IMR-90 (cell line): Measurements from ENCODE around the gene NEK6. TPM values are rescaled to one million over a fixed set of nuclear protein-coding genes. Genes with fewer than 3 reads are reported as not detected.

Experiments used
- ATAC-seq: fragments of 200-7000 bp; cut with Tn5 transposase; 2 replicates; pipeline ENCODE4 v1.9.1; 2020; ENCODE audit warnings: low read depth, mild to moderate bottlenecking, moderate library complexity
- BruUV-seq: library from RNA; stranded (reverse); fragments of 400-500 nt; replicated peaks from 2 replicates; lab custom pipeline; 2021; lab: Mats Ljungman, UMichigan
- CTCF ChIA-PET: fragments of 300-600 bp; formaldehyde crosslinking; extraction: SDS; loops from one replicate; lab custom pipeline; 2021; ENCODE audit warnings: antibody characterized with exemption; lab: Yijun Ruan, JAX
- POLR2A ChIA-PET: fragments of 300-600 bp; sonication (Branson Sonifier 250); formaldehyde crosslinking; loops from one replicate; lab custom pipeline; 2022; ENCODE audit warnings: antibody characterized with exemption; ENCODE audit not compliant: unreplicated experiment; lab: Charles Lee
- DNase-seq: peaks from one replicate; pipeline ENCODE4 v3.0.0; 2013
- H2AFZ ChIP-seq: replicated peaks from 2 replicates; pipeline ENCODE3; 2013; ENCODE audit warnings: low read length, mild to moderate bottlenecking; ENCODE audit not compliant: poor library complexity
- H2AK5ac ChIP-seq: 2 replicates; pipeline ENCODE4 v1.6.1; 2013; ENCODE audit warnings: low read depth, low read length, inconsistent platforms
- H2AK9ac ChIP-seq: replicated peaks from 2 replicates; pipeline ENCODE3; 2013; ENCODE audit warnings: mild to moderate bottlenecking, low read depth, low read length, moderate library complexity; ENCODE audit not compliant: poor library complexity
- H2BK120ac ChIP-seq: 2 replicates; pipeline ENCODE4 v1.6.1; 2013; ENCODE audit warnings: low read depth, low read length, inconsistent platforms
- H2BK15ac ChIP-seq: 3 replicates; pipeline ENCODE4 v1.6.1; 2013; ENCODE audit warnings: low read depth, low read length, inconsistent platforms
- H2BK20ac ChIP-seq: 2 replicates; pipeline ENCODE4 v1.6.1; 2013; ENCODE audit warnings: low read depth, mild to moderate bottlenecking, inconsistent platforms, low read length, moderate library complexity
- H2BK5ac ChIP-seq: 2 replicates; pipeline ENCODE4 v1.6.1; 2013; ENCODE audit warnings: mild to moderate bottlenecking, low read depth, low read length, inconsistent platforms; ENCODE audit not compliant: poor library complexity, severe bottlenecking
- H3K14ac ChIP-seq: replicated peaks from 2 replicates; pipeline ENCODE4 v1.6.1; 2013; ENCODE audit warnings: low read depth, low read length, inconsistent platforms
- H3K18ac ChIP-seq: 2 replicates; pipeline ENCODE4 v1.6.1; 2013; ENCODE audit warnings: low read depth, low read length, control low read depth
- H3K23ac ChIP-seq: 2 replicates; pipeline ENCODE4 v1.6.1; 2013; ENCODE audit warnings: low read depth, low read length, inconsistent platforms
- H3K27ac ChIP-seq: 2 replicates; pipeline ENCODE4 v1.5.1; 2013; ENCODE audit warnings: mild to moderate bottlenecking, control low read depth, low read length; ENCODE audit not compliant: insufficient read depth
- H3K27me3 ChIP-seq: 2 replicates; pipeline ENCODE4 v1.6.1; 2013; ENCODE audit warnings: low read length; ENCODE audit not compliant: control insufficient read depth, insufficient read depth
- H3K36me3 ChIP-seq: 2 replicates; pipeline ENCODE4 v1.6.1; 2013; ENCODE audit warnings: low read length, mixed read lengths; ENCODE audit not compliant: control insufficient read depth, insufficient read depth
- H3K4ac ChIP-seq: 2 replicates; pipeline ENCODE4 v1.6.1; 2013; ENCODE audit warnings: low read depth, low read length, inconsistent platforms
- H3K4me1 ChIP-seq: 2 replicates; pipeline ENCODE4 v1.6.1; 2013; ENCODE audit warnings: low read length, mixed read lengths; ENCODE audit not compliant: control insufficient read depth, insufficient read depth
- H3K4me2 ChIP-seq: 2 replicates; pipeline ENCODE4 v1.6.1; 2013; ENCODE audit warnings: low read depth, mild to moderate bottlenecking, control low read depth, low read length, moderate library complexity
- H3K4me3 ChIP-seq: 2 replicates; pipeline ENCODE4 v1.5.1; 2013; ENCODE audit warnings: low read depth, mild to moderate bottlenecking, control low read depth, low read length, moderate library complexity; ENCODE audit not compliant: insufficient read depth
- H3K56ac ChIP-seq: 2 replicates; pipeline ENCODE4 v1.6.1; 2013; ENCODE audit warnings: low read length, inconsistent platforms; ENCODE audit not compliant: insufficient read depth; ENCODE audit errors: extremely low read depth
- H3K79me1 ChIP-seq, 2 experiments: 2 replicates each; pipeline ENCODE4 v1.6.1; 2013; ENCODE audit warnings: low read length in 2 of 2, inconsistent platforms in 1 of 2, low read depth in 1 of 2
- H3K9ac ChIP-seq: 2 replicates; pipeline ENCODE4 v1.6.1; 2013; ENCODE audit warnings: low read depth, low read length, control low read depth
- H3K9me1 ChIP-seq: 2 replicates; pipeline ENCODE4 v1.6.1; 2013; ENCODE audit warnings: low read length, inconsistent platforms; ENCODE audit not compliant: insufficient read depth
- H3K9me3 ChIP-seq: 2 replicates; pipeline ENCODE4 v1.6.1; 2013; ENCODE audit warnings: low read length; ENCODE audit not compliant: control insufficient read depth, insufficient read depth
- H4K20me1 ChIP-seq: 2 replicates; pipeline ENCODE4 v1.6.1; 2013; ENCODE audit warnings: low read length, inconsistent platforms; ENCODE audit not compliant: insufficient read depth
- H4K5ac ChIP-seq: 2 replicates; pipeline ENCODE4 v1.6.1; 2013; ENCODE audit warnings: mild to moderate bottlenecking, low read depth, low read length, control low read depth
- H4K8ac ChIP-seq, 2 experiments: 2 replicates each; pipeline ENCODE4 v1.6.1; 2013; ENCODE audit warnings: low read depth in 2 of 2, low read length in 2 of 2, control low read depth in 1 of 2, inconsistent platforms in 1 of 2
- H4K91ac ChIP-seq: 2 replicates; pipeline ENCODE4 v1.6.1; 2013; ENCODE audit warnings: low read depth, low read length, inconsistent platforms; ENCODE audit not compliant: insufficient read depth
- BHLHE40 ChIP-seq: fragments of 150-350 bp; IDR thresholded peaks from 2 replicates; pipeline ENCODE4 v1.6.1; 2016; ENCODE audit warnings: mild to moderate bottlenecking, low read depth, low read length
- CEBPB ChIP-seq: IDR thresholded peaks from 2 replicates; pipeline ENCODE4 v1.6.1; 2012; ENCODE audit warnings: low read depth, low read length, improper control_type of control experiment
- CHD1 ChIP-seq: IDR thresholded peaks from 2 replicates; pipeline ENCODE4 v1.6.1; 2012; ENCODE audit warnings: low read depth, low read length, improper control_type of control experiment
- FOS ChIP-seq: fragments of 150-350 bp; IDR thresholded peaks from 2 replicates; pipeline ENCODE4 v1.6.1; 2016; ENCODE audit warnings: low read depth, low read length
- MAFK ChIP-seq: IDR thresholded peaks from 2 replicates; pipeline ENCODE4 v1.6.1; 2012; ENCODE audit warnings: low read depth, low read length, improper control_type of control experiment
- MAZ ChIP-seq: IDR thresholded peaks from 2 replicates; pipeline ENCODE4 v1.6.1; 2012; ENCODE audit warnings: low read depth, mild to moderate bottlenecking, low read length, improper control_type of control experiment, moderate library complexity, borderline replicate concordance
- MXI1 ChIP-seq: IDR thresholded peaks from 2 replicates; pipeline ENCODE4 v1.6.1; 2012; ENCODE audit warnings: low read depth, mild to moderate bottlenecking, low read length, moderate library complexity, borderline replicate concordance
- NFE2L2 ChIP-seq: fragments of 150-350 bp; IDR thresholded peaks from 2 replicates; pipeline ENCODE4 v1.6.1; 2016; ENCODE audit warnings: low read depth, mild to moderate bottlenecking, low read length
- POLR2A ChIP-seq: IDR thresholded peaks from 2 replicates; pipeline ENCODE4 v1.6.1; 2012; ENCODE audit warnings: mild to moderate bottlenecking, low read depth, low read length
- RAD21 ChIP-seq: IDR thresholded peaks from 2 replicates; pipeline ENCODE4 v1.6.1; 2012; ENCODE audit warnings: low read length, improper control_type of control experiment
- RCOR1 ChIP-seq: IDR thresholded peaks from 2 replicates; pipeline ENCODE4 v1.6.1; 2012; ENCODE audit warnings: mild to moderate bottlenecking, low read length, improper control_type of control experiment; ENCODE audit not compliant: insufficient replicate concordance
- RFX5 ChIP-seq: IDR thresholded peaks from 2 replicates; pipeline ENCODE4 v1.8.0; 2012; ENCODE audit warnings: low read depth, mild to moderate bottlenecking, low read length, moderate library complexity
- SMC3 ChIP-seq: fragments of 150-350 bp; IDR thresholded peaks from 2 replicates; pipeline ENCODE4 v1.6.1; 2016; ENCODE audit warnings: low read depth, mild to moderate bottlenecking, antibody characterized with exemption, low read length, moderate library complexity
- WGBS, 2 experiments: methylation state at CpG; one replicate each; pipeline versions ENCODE4 v1.1.5 to v1.1.7; 2013; ENCODE audit warnings: missing lambda C conversion rate in 2 of 2; ENCODE audit not compliant: insufficient read length in 1 of 2; ENCODE audit errors: extremely low coverage in 2 of 2; 5-methylcytosine and 5-hydroxymethylcytosine counted together
- dilution Hi-C: fragments of 300-500 bp; cut with HindIII; formaldehyde crosslinking; loops from one replicate; pipeline ENCODE4 v1.14.3; 2018; ENCODE audit warnings: low sequenced_read_pairs; ENCODE audit not compliant: unreplicated experiment
- in situ Hi-C: fragments of 300-500 bp; cut with MboI; formaldehyde crosslinking; loops from 3 replicates; pipeline ENCODE4 v1.14.3; 2019; ENCODE audit warnings: low sequenced_read_pairs, inconsistent platforms, mixed read lengths
- intact Hi-C: fragments of 100-400 bp; cut with micrococcal nuclease; formaldehyde crosslinking; loops from 2 replicates; pipeline ENCODE4 v1.10.0; 2022
- polyA plus RNA-seq, 3 experiments: library from polyadenylated mRNA; depleted of rRNA; stranded (reverse); fragments of >200 nt; gene quantifications; 2 replicates each; pipeline ENCODE4 v1.2.3, GENCODE V29; 2012; ENCODE audit warnings: low replicate concordance in 1 of 3
- total RNA-seq: library from RNA; depleted of rRNA; stranded (reverse); fragments of >200 nt; gene quantifications from 2 replicates; pipeline ENCODE4 v1.2.3, GENCODE V29; 2012
- TF ChIP-seq, protein P1 (sequence below): fragments of 150-350 bp; IDR thresholded peaks from 2 replicates; pipeline ENCODE4 v1.6.1; 2016; ENCODE audit warnings: low read depth, mild to moderate bottlenecking, low read length, moderate library complexity, borderline replicate concordance
- TF ChIP-seq, protein P2 (sequence below): fragments of 150-350 bp; IDR thresholded peaks from 2 replicates; pipeline ENCODE4 v1.6.1; 2017; ENCODE audit warnings: mild to moderate bottlenecking, antibody characterized with exemption, low read length, low read depth
- TF ChIP-seq, protein P3 (sequence below): conservative IDR thresholded peaks from 2 replicates; pipeline ENCODE4 v1.5.1; 2012; ENCODE audit warnings: mild to moderate bottlenecking, low read depth, low read length, improper control_type of control experiment

Gene NEK6
- total and polyA plus RNA-seq, 2 of the 4 experiments (the other 2 are of a cell fraction), result 79.9 to 112 TPM

DNA sequence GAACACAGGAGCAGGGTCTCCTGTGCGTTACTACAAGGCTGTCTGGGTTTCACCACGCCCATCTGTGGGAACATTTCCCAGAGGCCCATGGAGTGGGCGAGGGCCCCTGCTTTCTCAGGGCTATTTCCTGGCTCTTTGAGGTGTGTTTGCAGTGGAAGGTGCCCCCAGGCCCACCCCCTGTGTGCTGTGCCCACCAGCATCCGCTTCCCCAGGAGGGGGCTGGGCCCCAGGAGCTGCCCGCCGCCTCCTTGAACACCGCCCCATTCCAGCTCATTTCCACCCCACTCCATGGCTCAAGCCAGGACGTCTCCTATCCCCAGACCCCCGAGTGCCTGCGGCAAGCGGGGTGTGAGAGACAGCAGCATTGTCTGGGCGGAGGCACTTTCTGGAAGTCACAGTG, 70.5 kb downstream of the NEK6 start:
- H3K9ac ChIP-seq, result no peak overlapping the region
- dilution Hi-C loops (no loop called here), intact Hi-C loops (no loop called here), in situ Hi-C loops (no loop called here)
- H3K79me1 ChIP-seq, result peaks cover 5 to 59% of the 10 kb centered on the region in 2 experiments
- no peaks in the 10 kb centered on the region for H3K9me3 ChIP-seq
- no peak overlapping the region for H4K8ac ChIP-seq
- no peak overlapping the region for H2BK15ac ChIP-seq
- H4K5ac ChIP-seq, result no peak overlapping the region
- peaks cover 93% of the 10 kb centered on the region for H3K36me3 ChIP-seq
- no peak overlapping the region for H3K18ac ChIP-seq
- no peak overlapping the region for H2AFZ ChIP-seq
- WGBS, 2 experiments, result 87% methylated on average over 4 of the region's 12 CpGs; no CpG with 5 or more reads in 1 of the 2 experiments
- H2BK5ac ChIP-seq, result no peak overlapping the region
- ChIA-PET POLR2A (no interaction called here), CTCF (no interaction called here)
- H4K20me1 ChIP-seq, result peaks cover 4% of the 10 kb centered on the region
- no TSS peak for BruUV-seq
- no peak overlapping the region for H3K27ac ChIP-seq
- no peak overlapping the region for H3K4me3 ChIP-seq
- H2BK20ac ChIP-seq, result no peak overlapping the region
- TF ChIP-seq RCOR1 (no peak), MXI1 (no peak), FOS (no peak), MAFK (no peak), SMC3 (no peak), RFX5 (no peak), CEBPB (no peak), NFE2L2 (no peak), RAD21 (no peak), CHD1 (no peak), BHLHE40 (no peak), MAZ (no peak), POLR2A (no peak)
- TF ChIP-seq, protein P1, sequence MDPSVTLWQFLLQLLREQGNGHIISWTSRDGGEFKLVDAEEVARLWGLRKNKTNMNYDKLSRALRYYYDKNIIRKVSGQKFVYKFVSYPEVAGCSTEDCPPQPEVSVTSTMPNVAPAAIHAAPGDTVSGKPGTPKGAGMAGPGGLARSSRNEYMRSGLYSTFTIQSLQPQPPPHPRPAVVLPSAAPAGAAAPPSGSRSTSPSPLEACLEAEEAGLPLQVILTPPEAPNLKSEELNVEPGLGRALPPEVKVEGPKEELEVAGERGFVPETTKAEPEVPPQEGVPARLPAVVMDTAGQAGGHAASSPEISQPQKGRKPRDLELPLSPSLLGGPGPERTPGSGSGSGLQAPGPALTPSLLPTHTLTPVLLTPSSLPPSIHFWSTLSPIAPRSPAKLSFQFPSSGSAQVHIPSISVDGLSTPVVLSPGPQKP, result no peak
- TF ChIP-seq, protein P2, sequence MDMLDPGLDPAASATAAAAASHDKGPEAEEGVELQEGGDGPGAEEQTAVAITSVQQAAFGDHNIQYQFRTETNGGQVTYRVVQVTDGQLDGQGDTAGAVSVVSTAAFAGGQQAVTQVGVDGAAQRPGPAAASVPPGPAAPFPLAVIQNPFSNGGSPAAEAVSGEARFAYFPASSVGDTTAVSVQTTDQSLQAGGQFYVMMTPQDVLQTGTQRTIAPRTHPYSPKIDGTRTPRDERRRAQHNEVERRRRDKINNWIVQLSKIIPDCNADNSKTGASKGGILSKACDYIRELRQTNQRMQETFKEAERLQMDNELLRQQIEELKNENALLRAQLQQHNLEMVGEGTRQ, result no peak
- TF ChIP-seq, protein P3, sequence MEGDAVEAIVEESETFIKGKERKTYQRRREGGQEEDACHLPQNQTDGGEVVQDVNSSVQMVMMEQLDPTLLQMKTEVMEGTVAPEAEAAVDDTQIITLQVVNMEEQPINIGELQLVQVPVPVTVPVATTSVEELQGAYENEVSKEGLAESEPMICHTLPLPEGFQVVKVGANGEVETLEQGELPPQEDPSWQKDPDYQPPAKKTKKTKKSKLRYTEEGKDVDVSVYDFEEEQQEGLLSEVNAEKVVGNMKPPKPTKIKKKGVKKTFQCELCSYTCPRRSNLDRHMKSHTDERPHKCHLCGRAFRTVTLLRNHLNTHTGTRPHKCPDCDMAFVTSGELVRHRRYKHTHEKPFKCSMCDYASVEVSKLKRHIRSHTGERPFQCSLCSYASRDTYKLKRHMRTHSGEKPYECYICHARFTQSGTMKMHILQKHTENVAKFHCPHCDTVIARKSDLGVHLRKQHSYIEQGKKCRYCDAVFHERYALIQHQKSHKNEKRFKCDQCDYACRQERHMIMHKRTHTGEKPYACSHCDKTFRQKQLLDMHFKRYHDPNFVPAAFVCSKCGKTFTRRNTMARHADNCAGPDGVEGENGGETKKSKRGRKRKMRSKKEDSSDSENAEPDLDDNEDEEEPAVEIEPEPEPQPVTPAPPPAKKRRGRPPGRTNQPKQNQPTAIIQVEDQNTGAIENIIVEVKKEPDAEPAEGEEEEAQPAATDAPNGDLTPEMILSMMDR, result no peak
- H3K23ac ChIP-seq, result no peak overlapping the region
- no peaks in the 10 kb centered on the region for H3K9me1 ChIP-seq
- H3K4me2 ChIP-seq, result no peak overlapping the region
- H3K4me1 ChIP-seq, result no peaks in the 10 kb centered on the region
- H2BK120ac ChIP-seq, result no peak overlapping the region
- H3K4ac ChIP-seq, result no peak overlapping the region
- H2AK5ac ChIP-seq, result no peak overlapping the region
- ATAC-seq (no peak), DNase-seq (no peak)
- H3K56ac ChIP-seq, result no peak overlapping the region
- H3K27me3 ChIP-seq, result no peaks in the 10 kb centered on the region
- no peak overlapping the region for H2AK9ac ChIP-seq
- H4K91ac ChIP-seq, result no peak overlapping the region
- H3K14ac ChIP-seq, result no peak overlapping the region
